HL-60 (cell line): ENCODE data around the gene FOXO6.

ENCODE experiments used
- DNase-seq, 2 experiments: peaks; one replicate each; pipeline ENCODE4 v3.0.0-alpha.2; 2010 to 2020; ENCODE audit warnings: low read depth in 1 of 2, low spot score in 1 of 2
- H3K27ac ChIP-seq: fragments of 250-450 bp; sonication (Bioruptor Pico); replicated peaks from 2 replicates; pipeline ENCODE4 v1.5.1; 2020; ENCODE audit warnings: mild to moderate bottlenecking, moderate library complexity
- H3K27me3 ChIP-seq: fragments of 250-450 bp; sonication (Bioruptor Pico); 2 replicates; pipeline ENCODE4 v1.5.1; 2021; ENCODE audit warnings: mild to moderate bottlenecking, moderate library complexity; ENCODE audit not compliant: insufficient read depth, poor library complexity, severe bottlenecking
- H3K4me3 ChIP-seq: replicated peaks from 2 replicates; pipeline ENCODE4 v1.5.1; 2011; ENCODE audit warnings: mild to moderate bottlenecking, control low read depth, low read length; ENCODE audit not compliant: insufficient read depth
- GABPA ChIP-seq: IDR thresholded peaks from 2 replicates; pipeline ENCODE4 v1.6.1; 2012; ENCODE audit warnings: low read depth
- POLR2AphosphoS5 ChIP-seq: IDR thresholded peaks from 2 replicates; pipeline ENCODE4 v1.6.1; 2012; ENCODE audit warnings: low read depth
- SPI1 ChIP-seq: IDR thresholded peaks from 2 replicates; pipeline ENCODE4 v1.6.1; 2012; ENCODE audit warnings: low read depth, mild to moderate bottlenecking, borderline replicate concordance
- TF ChIP-seq, protein P1 (sequence below): IDR thresholded peaks from one replicate; pipeline ENCODE4 v1.5.1; 2011; ENCODE audit warnings: low read length, control low read depth, inconsistent platforms; ENCODE audit not compliant: insufficient read depth
- TF ChIP-seq, protein P2 (sequence below): IDR thresholded peaks from 2 replicates; pipeline ENCODE4 v1.6.1; 2012; ENCODE audit warnings: low read depth; ENCODE audit not compliant: insufficient replicate concordance

Gene FOXO6

DNA sequence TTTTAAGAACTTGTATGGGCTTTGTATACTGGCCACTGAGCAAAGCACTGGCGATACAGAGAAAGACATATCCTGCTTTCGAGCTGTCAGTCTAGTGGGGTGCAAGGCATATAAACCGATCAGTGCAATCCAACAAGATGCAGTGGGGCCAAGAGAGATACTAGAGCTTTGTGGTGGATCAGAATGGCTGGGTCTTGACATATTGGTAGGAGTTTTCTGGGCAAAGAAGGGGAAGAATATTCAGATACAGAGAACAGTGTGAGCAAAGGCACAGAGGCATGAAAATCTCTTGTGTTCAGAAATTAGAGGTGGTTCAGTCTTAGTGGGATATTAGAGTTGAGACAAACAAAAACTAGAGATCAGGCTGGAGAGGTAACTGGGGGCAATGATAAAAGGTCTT lies 49.2 kb downstream of the FOXO6 start:
- no peak overlapping the region for H3K4me3 ChIP-seq
- H3K27ac ChIP-seq = no peak overlapping the region
- peaks cover 4% of the 10 kb centered on the region for H3K27me3 ChIP-seq
- DNase-seq = no peak
- TF ChIP-seq, protein P1, sequence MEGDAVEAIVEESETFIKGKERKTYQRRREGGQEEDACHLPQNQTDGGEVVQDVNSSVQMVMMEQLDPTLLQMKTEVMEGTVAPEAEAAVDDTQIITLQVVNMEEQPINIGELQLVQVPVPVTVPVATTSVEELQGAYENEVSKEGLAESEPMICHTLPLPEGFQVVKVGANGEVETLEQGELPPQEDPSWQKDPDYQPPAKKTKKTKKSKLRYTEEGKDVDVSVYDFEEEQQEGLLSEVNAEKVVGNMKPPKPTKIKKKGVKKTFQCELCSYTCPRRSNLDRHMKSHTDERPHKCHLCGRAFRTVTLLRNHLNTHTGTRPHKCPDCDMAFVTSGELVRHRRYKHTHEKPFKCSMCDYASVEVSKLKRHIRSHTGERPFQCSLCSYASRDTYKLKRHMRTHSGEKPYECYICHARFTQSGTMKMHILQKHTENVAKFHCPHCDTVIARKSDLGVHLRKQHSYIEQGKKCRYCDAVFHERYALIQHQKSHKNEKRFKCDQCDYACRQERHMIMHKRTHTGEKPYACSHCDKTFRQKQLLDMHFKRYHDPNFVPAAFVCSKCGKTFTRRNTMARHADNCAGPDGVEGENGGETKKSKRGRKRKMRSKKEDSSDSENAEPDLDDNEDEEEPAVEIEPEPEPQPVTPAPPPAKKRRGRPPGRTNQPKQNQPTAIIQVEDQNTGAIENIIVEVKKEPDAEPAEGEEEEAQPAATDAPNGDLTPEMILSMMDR = no peak
- TF ChIP-seq GABPA (no peak), POLR2AphosphoS5 (no peak), SPI1 (no peak)
- TF ChIP-seq, protein P2, sequence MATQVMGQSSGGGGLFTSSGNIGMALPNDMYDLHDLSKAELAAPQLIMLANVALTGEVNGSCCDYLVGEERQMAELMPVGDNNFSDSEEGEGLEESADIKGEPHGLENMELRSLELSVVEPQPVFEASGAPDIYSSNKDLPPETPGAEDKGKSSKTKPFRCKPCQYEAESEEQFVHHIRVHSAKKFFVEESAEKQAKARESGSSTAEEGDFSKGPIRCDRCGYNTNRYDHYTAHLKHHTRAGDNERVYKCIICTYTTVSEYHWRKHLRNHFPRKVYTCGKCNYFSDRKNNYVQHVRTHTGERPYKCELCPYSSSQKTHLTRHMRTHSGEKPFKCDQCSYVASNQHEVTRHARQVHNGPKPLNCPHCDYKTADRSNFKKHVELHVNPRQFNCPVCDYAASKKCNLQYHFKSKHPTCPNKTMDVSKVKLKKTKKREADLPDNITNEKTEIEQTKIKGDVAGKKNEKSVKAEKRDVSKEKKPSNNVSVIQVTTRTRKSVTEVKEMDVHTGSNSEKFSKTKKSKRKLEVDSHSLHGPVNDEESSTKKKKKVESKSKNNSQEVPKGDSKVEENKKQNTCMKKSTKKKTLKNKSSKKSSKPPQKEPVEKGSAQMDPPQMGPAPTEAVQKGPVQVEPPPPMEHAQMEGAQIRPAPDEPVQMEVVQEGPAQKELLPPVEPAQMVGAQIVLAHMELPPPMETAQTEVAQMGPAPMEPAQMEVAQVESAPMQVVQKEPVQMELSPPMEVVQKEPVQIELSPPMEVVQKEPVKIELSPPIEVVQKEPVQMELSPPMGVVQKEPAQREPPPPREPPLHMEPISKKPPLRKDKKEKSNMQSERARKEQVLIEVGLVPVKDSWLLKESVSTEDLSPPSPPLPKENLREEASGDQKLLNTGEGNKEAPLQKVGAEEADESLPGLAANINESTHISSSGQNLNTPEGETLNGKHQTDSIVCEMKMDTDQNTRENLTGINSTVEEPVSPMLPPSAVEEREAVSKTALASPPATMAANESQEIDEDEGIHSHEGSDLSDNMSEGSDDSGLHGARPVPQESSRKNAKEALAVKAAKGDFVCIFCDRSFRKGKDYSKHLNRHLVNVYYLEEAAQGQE = no peak

DNA sequence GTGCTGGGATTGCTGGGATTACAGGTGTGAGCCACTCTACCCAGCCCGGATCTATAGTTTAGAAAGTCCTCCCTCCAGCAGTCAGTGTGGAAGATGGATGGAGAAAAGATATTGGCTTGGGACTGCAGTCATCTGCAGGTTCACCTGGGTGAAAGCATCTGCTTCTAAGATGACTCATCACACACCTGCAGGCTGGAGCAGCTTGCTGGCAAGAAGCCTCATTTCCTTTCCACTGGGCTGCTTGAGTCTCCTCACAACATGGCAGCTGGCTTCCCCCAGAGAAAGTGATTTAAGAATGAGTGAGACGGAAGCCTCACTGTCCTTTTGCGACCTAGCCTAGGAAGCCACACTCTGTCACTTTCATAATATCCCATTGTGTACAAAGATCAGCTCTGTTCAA lies 50.0 kb downstream of the FOXO6 start:
- TF ChIP-seq SPI1 = no peak
- TF ChIP-seq, protein P1 = no peak
- TF ChIP-seq, protein P2 = no peak
- TF ChIP-seq POLR2AphosphoS5 = no peak
- no peak for TF ChIP-seq GABPA
- H3K27me3 ChIP-seq = peaks cover 4% of the 10 kb centered on the region
- no peak for DNase-seq
- H3K4me3 ChIP-seq = no peak overlapping the region
- no peak overlapping the region for H3K27ac ChIP-seq

DNA sequence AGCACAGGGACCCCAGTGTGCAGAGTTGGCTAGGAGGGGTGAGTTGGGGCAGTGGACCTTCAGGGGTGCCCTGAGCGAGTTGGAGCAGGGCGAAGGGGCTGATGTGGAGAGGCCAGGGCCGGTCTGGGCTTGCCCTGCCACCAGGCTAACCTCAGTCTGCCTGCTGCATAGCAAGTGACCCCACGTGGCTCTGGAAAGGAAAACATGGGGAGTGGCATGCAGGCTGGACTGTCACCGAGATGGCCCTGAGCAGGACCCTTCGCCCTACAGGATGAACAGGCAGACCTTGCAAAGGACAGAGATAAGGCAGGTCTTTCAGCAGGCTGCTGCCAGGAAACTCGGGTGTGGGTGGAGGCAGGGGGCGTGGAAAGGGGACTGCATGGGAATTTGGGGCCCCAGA lies 51.5 kb downstream of the FOXO6 start:
- no peak overlapping the region for H3K27ac ChIP-seq
- DNase-seq = no peak
- H3K4me3 ChIP-seq = no peak overlapping the region
- TF ChIP-seq, protein P1 = no peak
- TF ChIP-seq SPI1 (no peak), POLR2AphosphoS5 (no peak), GABPA (no peak)
- TF ChIP-seq, protein P2 = no peak
- peaks cover 4% of the 10 kb centered on the region for H3K27me3 ChIP-seq
